Colon (tissue), 2 donors: ENCODE data around the gene TMEM131L.
"Not testable (repeated sequence)": the region's sequence is repeated elsewhere in the genome, so short reads cannot be mapped to it uniquely, and the experiment has no call there.

Source experiments
- FAIRE-seq: peaks from 2 replicates; lab custom pipeline; 2012; peaks lifted over from hg19 to GRCh38; lab: Jason Lieb, UNC
- donor health status: control.
- donor health status: control.

Gene TMEM131L

GRCh38 chr4:153661215-153661822 lies 195.2 kb downstream of the TMEM131L start:
- FAIRE-seq: no peak

- no peak for FAIRE-seq
Measured at GRCh38 chr4:153661908-153662307, 195.7 kb downstream of the TMEM131L start.

- FAIRE-seq: no peak
Measured at GRCh38 chr4:153663667-153664066, 197.5 kb downstream of the TMEM131L start.

- not testable (repeated sequence) for FAIRE-seq
Measured at GRCh38 chr4:153666505-153666904, 200.3 kb downstream of the TMEM131L start.

GRCh38 chr4:153668647-153669046 lies 202.5 kb downstream of the TMEM131L start:
- FAIRE-seq: no peak

GRCh38 chr4:153669838-153670237 lies 203.7 kb downstream of the TMEM131L start:
- FAIRE-seq: no peak

- no peak for FAIRE-seq
Measured at GRCh38 chr4:153676486-153676885, 210.3 kb downstream of the TMEM131L start.

- FAIRE-seq: no peak
Measured at GRCh38 chr4:153676984-153677383, 210.8 kb downstream of the TMEM131L start.

GRCh38 chr4:153679486-153679885 lies 213.3 kb downstream of the TMEM131L start:
- no peak for FAIRE-seq

GRCh38 chr4:153683763-153684181 lies 217.6 kb downstream of the TMEM131L start:
- FAIRE-seq: no peak

GRCh38 chr4:153684182-153684970 lies 218.2 kb downstream of the TMEM131L start, which contains the start of gene TLR2:
TSS of gene TLR2 (plus strand) at chr4:153684280. CDS start at chr4:153702908, 18,628 bp downstream.
- FAIRE-seq: no peak

GRCh38 chr4:153684971-153685371 lies 218.8 kb downstream of the TMEM131L start:
- FAIRE-seq: no peak
